Stimulated activated CD8-positive, alpha-beta memory T cell treated with anti-CD3 and anti-CD28 coated beads, Interleukin-2, amount 100 ng/mL, for 48 hours (primary cell): ENCODE results near the gene EFTUD2.
"Not testable (repeated sequence)": the region's sequence is repeated elsewhere in the genome, so short reads cannot be mapped to it uniquely, and the experiment has no call there.

Experiments used
- DNase-seq, 2 donors: peaks; one replicate each; pipeline ENCODE4 v3.0.0-alpha.2; 2020; ENCODE audit warnings: low read depth in 2 of 2

The EFTUD2 gene

DNA sequence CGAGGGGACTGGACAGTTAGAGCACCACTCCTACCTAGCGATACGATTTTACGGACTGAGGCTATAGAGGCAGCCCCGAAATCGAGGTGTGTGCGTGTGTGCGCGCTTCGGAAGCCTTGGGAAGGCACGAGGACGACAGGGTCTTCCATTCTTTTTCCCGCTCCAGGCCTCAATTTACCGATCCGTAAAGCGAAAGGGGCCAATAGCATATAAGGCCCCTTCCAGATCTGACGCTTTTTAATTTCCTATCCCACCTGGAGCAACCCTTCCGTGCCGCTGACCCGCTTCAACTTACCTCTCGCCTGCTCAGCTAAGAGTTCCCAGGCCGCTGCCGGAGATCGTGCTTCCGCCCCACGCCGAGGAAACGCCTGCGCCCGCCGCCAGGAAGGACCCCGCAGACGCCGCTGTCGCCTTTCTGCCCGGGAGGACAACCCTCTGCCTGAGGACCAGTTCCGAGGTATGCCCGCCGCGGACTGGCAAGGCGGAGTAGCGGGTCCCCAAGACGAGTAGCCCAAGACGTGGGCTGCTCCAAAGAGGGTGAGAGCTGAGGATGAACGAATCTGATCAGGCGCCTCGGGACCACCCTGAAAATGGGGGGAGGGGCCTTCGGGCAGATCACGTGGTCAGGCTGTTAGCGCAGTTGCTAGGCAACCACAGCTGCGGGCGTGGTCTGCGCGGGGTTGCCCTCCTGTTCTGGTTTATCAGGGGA lies at the start of gene EFTUD2:
TSS of gene EFTUD2 (minus strand) at position 372 of the 709 bp plus-strand sequence. CDS start 4,924 bp downstream, outside the sequence.
- DNase-seq = peak; percentile 83 to 87

- no peak for DNase-seq
These were observed 49.1 kb upstream of the EFTUD2 start for GRCh38 chr17:44948315-44948795.

DNA sequence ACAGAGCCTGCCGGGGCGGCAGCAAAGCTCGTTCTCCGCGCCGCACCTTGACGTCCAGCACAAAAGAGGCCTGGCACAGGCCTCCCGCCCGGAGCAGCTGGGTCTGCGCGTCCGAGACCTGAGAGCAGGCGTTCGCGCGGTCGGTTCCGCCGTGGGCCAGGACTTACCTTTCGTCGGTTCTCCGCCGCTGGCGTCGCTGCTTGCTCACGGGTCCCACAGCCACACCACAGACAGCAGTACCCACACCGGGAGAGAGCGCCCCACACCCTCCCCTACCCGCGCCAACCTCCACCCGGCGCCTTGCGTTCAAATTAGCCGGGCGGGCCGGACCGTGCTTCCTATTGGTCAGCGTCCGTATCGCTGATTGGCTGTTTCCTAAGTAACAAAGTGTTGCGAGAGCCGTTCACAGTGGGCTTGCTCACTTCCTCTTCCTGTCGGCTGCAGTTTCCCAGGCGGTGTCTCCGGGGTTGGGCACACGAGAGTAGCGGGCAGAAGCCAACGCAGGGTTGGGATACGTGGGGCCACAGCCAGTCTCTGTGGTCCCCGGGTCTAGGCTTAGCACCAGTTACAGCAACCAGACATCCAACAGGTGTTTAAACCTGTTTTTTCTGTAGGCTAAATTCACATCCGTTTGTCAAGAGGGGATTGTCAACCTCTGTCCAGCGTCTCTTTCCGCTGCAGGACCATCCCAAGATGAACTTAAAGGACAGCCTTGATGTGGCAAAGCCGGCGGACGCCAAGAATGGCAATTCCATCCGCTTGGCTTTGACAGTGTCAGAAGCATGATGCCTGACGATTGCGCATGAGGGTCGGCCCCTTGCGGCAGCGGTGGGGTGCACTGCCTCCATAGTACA lies 48.4 kb upstream of the EFTUD2 start, which contains the start of gene KIF18B:
TSS of gene KIF18B (minus strand) at position 313 of the 854 bp plus-strand sequence. CDS start 11,429 bp downstream, outside the sequence.
- DNase-seq = peak; percentile 88 to 90

GRCh38 chr17:44945652-44946051 lies 46.4 kb upstream of the EFTUD2 start:
- DNase-seq = not testable (repeated sequence)

- DNase-seq = no peak
These were observed 43.2 kb upstream of the EFTUD2 start for GRCh38 chr17:44942456-44942855.

DNA sequence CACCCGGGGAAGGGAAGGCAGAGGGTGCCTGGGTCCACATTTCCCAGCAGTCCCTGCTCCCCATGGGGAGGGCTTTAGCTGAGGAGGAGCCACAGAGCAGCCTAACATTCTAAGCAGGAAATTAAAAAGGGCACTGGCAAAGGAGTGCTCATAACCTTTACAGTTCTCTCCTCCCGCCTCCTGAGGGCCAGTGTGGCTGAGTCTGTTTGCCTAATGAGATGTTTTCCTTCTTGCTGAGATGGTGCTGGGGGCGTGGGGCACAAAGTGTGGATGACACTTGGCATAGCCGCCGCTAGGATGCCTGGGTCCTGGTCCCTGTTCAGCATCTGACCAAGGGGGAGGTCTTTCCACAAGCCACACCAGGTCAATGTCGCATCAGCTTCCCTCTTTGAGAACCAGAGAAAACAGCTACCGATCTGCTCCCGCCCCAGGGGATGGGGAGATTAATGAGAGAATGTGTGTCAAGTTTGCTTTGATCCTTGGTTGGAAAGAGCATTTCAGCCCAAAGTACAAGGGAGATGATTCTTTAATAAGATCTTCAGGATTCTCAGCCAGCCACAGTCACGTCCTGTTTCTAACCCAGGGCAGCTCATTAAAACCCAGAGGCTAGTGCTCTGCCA lies 42.6 kb upstream of the EFTUD2 start:
- DNase-seq = no peak

DNA sequence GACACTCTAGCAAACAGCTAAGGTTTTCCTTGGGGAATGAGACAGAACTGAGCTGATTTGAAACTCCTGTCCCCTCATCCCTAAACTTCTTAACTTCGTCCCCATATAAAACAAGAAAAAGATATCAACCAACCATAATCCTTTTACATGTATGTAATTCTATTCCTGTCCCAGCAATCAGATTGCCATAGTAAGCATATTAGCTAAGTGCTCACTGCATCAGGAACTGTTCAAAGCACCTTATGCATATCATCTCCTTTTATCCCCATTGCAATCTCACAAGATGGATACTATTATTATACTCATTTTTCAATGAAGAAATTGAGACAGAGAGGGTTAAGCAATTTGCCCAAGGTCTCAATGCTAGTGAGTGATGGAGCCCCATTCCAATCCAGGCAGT lies 41.5 kb upstream of the EFTUD2 start:
- no peak for DNase-seq

DNA sequence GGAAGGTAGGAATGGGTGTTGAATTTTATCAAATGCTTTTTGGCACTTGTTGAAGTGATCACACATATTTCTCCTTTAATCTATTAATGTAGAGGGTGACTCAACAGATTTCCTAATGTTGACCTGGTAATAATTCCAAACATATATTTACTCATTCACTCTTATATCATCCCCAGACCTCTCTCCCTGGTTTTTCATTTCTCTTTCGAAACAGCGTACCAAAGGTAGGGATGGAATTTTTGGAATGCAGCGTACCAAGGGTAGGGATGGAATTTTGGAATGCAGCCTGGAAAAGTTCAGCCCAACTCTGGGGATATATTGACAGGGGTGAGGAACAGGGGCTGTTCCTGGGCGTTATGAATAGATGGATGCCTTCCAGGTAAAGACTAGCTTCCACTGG lies 41.1 kb upstream of the EFTUD2 start:
- DNase-seq = no peak

DNA sequence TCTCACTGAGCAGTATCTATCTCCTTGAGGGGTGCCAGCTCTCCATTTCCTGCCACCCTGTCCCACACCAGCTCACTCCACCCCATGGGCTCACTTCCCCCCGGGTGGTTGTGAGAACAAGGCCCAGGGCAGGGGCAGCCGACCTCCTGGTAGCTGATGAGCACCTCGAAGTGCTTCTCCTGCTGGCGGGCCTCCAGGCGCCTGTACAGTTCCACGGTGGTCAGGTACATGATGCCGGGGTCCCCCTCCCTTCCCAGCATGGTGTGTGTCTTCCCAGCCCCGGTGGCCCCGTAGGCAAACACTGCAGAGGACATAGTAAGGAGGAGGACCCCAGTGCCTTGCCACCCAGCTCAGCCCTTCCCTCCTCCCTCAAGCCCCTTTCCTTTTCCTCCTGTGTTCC lies 35.9 kb upstream of the EFTUD2 start:
- DNase-seq = no peak

GRCh38 chr17:44934745-44935105 lies 35.5 kb upstream of the EFTUD2 start:
- DNase-seq = no peak

GRCh38 chr17:44933824-44934744 lies 34.8 kb upstream of the EFTUD2 start:
- no peak for DNase-seq

GRCh38 chr17:44932787-44933097 lies 33.5 kb upstream of the EFTUD2 start:
- DNase-seq = no peak

DNA sequence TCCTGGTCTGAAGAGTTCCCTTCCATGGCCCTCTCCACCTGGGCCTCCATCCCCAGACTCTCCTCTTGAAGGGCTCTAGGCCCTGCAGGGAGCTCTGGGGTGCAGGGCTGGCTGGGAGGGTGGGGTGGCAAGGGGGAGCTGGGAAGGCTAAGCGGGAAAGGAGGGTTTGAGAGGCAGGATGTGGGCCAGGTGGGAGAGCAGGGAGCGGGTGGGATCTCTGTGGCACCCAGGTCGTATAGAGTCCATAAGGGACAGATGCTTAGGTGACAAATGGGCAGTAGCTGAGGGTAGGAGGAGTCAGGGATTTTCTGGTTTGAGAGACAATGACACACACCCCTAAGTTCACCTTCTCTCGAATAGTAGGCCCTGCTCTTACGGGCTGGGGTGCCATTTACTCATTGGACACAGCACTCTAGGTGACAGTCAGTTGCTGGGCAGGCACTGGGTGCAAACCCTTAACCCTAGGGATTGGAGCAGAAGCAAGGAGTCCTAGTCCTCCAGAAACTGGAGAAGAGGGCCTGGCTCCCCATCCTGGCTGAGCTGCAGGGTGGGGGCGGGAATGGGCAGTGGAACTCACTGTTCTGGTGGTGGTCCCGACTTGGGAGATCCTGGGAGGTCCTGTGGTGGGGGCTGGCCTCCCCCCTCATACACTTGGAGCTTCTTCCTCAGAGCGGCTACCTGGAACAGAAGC lies 33.0 kb upstream of the EFTUD2 start:
- no peak for DNase-seq

DNA sequence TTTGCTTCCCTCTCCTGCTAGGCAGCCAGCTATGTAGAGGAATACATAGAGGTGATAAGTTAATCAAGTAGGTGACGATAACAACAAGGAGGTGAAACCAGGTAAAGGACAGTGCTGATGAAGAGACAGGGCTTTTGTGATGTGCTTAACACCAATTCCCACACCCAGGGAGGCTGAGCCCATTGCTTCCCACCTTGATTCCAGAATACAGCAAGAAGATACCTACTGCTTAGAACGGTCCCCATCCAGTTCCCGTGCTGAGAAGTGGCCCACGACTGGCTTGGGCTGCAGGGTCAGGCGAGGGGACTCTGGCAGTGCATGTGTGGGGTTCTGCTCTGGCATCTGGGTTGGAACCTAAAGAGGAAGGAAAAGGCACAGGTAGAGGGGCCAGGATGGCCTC lies 32.1 kb upstream of the EFTUD2 start:
- no peak for DNase-seq

- no peak for DNase-seq
These were observed 31.4 kb upstream of the EFTUD2 start for GRCh38 chr17:44930667-44931066.

DNA sequence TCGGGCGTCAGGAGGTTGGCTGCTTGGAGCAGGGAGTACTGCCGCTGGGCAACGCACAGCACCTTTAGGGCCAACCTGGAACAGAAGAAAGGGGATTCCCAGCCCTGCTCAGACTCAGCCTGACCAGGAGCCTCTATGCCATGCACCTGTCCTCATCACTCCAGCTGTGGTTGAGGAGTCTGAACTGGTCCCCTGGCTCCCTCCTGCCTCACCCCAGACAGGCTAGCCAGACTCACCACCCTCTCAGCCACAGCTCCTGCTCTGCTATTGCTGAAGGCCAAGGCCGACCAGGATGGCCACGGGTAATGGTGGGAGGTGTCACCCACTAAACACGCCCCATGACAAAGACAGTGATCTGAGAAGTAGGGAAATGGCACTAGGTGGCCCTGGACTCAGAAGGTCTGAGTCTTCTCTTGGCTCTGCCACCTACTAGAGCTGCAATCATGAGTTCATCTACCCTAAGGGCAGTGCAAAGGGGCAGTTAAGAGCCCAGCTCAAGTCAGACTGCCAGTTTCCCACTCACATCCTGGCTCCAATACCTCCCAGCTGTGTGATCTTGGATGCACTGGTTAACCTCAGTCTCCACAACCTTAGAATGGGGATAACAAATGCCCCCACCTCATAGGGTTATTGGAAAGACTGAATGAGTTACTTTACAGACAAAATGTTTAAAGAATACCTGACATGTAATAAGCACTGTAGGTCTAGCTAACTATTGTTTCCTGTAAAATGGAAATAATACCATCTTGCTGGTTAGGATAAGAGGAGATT lies 29.9 kb upstream of the EFTUD2 start:
- DNase-seq = no peak

- DNase-seq = no peak
These were observed 28.9 kb upstream of the EFTUD2 start for GRCh38 chr17:44928136-44928535.

DNA sequence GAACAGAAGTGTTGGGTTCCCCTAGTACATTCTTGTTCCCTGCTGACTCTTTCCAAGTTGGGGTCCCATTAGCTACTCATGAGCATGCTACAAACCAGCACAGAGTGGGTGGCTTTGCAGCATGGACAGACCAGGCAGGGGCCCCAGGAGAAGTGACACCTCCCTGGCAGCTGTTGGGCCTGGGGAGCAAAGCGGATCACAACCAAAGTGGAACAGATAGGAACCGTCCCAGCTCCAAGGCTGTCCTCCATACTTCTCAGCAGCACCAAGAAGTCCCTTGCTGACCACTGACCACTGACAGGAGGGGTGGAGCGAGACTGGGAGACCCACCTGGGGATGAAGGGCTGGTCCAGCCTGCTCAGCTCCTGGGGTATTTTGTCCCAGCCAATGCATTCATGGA lies 28.5 kb upstream of the EFTUD2 start:
- DNase-seq = no peak

DNA sequence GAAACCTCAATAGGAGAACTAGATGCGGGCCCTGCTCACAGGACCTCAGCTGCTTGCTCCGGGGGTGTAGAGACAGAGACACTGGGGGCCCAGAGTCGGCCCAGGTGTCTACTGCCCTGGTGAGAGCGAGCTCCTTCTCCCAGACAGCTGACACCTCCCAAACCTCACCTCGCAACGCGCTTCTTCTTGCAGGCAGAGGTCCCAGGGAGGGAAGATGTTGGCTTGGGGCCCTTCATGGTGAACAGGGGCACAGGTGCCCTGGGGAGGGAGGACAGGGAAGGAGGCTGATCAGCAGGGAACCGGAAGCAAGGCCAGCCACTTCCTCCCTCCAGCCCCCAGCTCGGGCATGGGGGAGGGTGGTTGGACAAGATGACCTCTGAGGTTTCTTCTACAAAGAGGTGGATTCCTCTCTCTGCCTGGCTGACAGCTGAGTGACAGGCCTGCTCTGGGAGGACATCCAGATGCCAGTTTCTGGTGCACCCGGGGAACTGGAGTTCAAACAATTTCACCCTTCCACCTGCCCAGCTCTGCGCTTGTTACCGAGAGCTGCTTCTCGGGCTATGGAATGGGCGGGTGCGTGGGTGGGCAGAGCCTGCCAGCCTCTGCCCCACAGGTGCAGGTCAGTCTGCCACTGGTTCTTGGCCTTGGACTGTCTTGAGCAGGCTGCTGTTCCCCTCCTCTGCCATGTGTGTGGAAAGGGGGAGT lies 27.7 kb upstream of the EFTUD2 start:
- DNase-seq = no peak
